B cell (primary cell): ENCODE results near the gene PLBD1. TPM values are rescaled to one million over a fixed set of nuclear protein-coding genes. Genes with fewer than 3 reads are reported as not detected.

Experiments
- ATAC-seq: fragments of 200-7000 bp; cut with Tn5 transposase; one replicate; pipeline ENCODE4 v1.10.0; 2021; ENCODE audit warnings: low read depth, mild to moderate bottlenecking, moderate number of reproducible peaks, moderate library complexity
- CTCF ChIA-PET: fragments of 350-600 bp; sonication (Branson Sonifier 250); formaldehyde crosslinking; loops from one replicate; lab custom pipeline; 2021; ENCODE audit warnings: antibody characterized with exemption, inconsistent platforms; lab: Charles Lee
- POLR2A ChIA-PET: fragments of 350-600 bp; sonication (Branson Sonifier 250); formaldehyde crosslinking; loops from one replicate; lab custom pipeline; 2021; ENCODE audit warnings: antibody characterized with exemption; lab: Charles Lee
- DNase-seq: peaks from one replicate; pipeline ENCODE4 v3.0.0; 2013
- H2AFZ ChIP-seq: 2 replicates; pipeline ENCODE4 v1.6.1; 2012; ENCODE audit warnings: mild to moderate bottlenecking, low read depth, low read length; ENCODE audit not compliant: insufficient read depth, poor library complexity, severe bottlenecking
- H3K27ac ChIP-seq, 2 donors: 1 replicate in 1 of 2; 2 replicates in 1 of 2; pipeline ENCODE4 v1.5.1; 2012 to 2013; ENCODE audit warnings: low read length in 2 of 2, mild to moderate bottlenecking in 2 of 2, moderate library complexity in 1 of 2
- H3K27me3 ChIP-seq, 4 experiments: fragments of 200-600 bp in 1 of 4; sonication (generic) in 1 of 4; replicated peaks in 1 of 4; 1 replicate in 2 of 4; 2 replicates in 2 of 4; pipeline versions ENCODE4 v1.6.1 to v1.7.0; 2013 to 2016; ENCODE audit warnings: low read length in 3 of 4, mild to moderate bottlenecking in 2 of 4, mixed read lengths in 1 of 4, moderate library complexity in 1 of 4; ENCODE audit not compliant: insufficient read depth in 4 of 4, control insufficient read depth in 3 of 4; ENCODE audit errors: control extremely low read depth in 1 of 4
- H3K36me3 ChIP-seq, 2 experiments: replicated peaks in 1 of 2; 1 replicate in 1 of 2; 2 replicates in 1 of 2; pipeline versions ENCODE4 v1.6.1 to v1.7.1; 2013; ENCODE audit warnings: low read length in 1 of 2; ENCODE audit not compliant: insufficient read depth in 2 of 2, control insufficient read depth in 1 of 2; ENCODE audit errors: control extremely low read depth in 1 of 2, extremely low read depth in 1 of 2
- H3K4me1 ChIP-seq, 2 donors: fragments of 200-600 bp in 1 of 2; sonication (generic) in 1 of 2; 1 replicate in 1 of 2; 2 replicates in 1 of 2; pipeline versions ENCODE4 v1.5.1 to v1.6.1; 2013 to 2017; ENCODE audit warnings: low read length in 2 of 2; ENCODE audit not compliant: control insufficient read depth in 2 of 2, insufficient read depth in 2 of 2
- H3K4me2 ChIP-seq: replicated peaks from 2 replicates; pipeline ENCODE3; 2012; ENCODE audit warnings: mild to moderate bottlenecking, low read depth, low read length; ENCODE audit not compliant: poor library complexity, severe bottlenecking
- H3K4me3 ChIP-seq, 5 experiments: fragments of 200-600 bp in 1 of 5; sonication (generic) in 1 of 5; 1 replicate in 3 of 5; 2 replicates in 2 of 5; pipeline versions ENCODE4 v1.5.1 to v1.7.0; 2011 to 2016; ENCODE audit warnings: low read length in 4 of 5, mild to moderate bottlenecking in 4 of 5, low read depth in 2 of 5, control low read depth in 1 of 5, moderate library complexity in 1 of 5; ENCODE audit not compliant: insufficient read depth in 1 of 5; ENCODE audit errors: control extremely low read depth in 1 of 5, extremely low read depth in 1 of 5
- H3K79me2 ChIP-seq: fragments of 200-600 bp; sonication (generic); one replicate; pipeline ENCODE4 v1.6.0; 2016; ENCODE audit warnings: low read length; ENCODE audit not compliant: control insufficient read depth, insufficient read depth
- H3K9ac ChIP-seq: fragments of 200-600 bp; sonication (generic); 2 replicates; pipeline ENCODE4 v1.6.1; 2017; ENCODE audit warnings: mild to moderate bottlenecking, low read length, moderate library complexity
- H3K9me3 ChIP-seq, 3 donors: one replicate each; pipeline versions ENCODE4 v1.6.1 to v1.7.1; 2013; ENCODE audit warnings: low read length in 2 of 3; ENCODE audit not compliant: control insufficient read depth in 2 of 3, insufficient read depth in 1 of 3; ENCODE audit errors: control extremely low read depth in 1 of 3
- H4K20me1 ChIP-seq: 2 replicates; pipeline ENCODE4 v1.6.0; 2012; ENCODE audit warnings: mild to moderate bottlenecking, low read length; ENCODE audit not compliant: insufficient read depth, control insufficient read depth, poor library complexity, severe bottlenecking
- H3K27ac Mint-ChIP-seq: one replicate; pipeline ENCODE4 v1.8.0; 2021; ENCODE audit warnings: mixed read lengths
- H3K27me3 Mint-ChIP-seq: one replicate; pipeline ENCODE4 v1.8.0; 2021; ENCODE audit warnings: mixed read lengths
- H3K4me1 Mint-ChIP-seq: one replicate; pipeline ENCODE4 v1.8.0; 2021; ENCODE audit warnings: mixed read lengths
- H3K4me3 Mint-ChIP-seq: one replicate; pipeline ENCODE4 v1.8.0; 2021; ENCODE audit warnings: mixed read lengths
- H3K9me3 Mint-ChIP-seq: one replicate; pipeline ENCODE4 v1.8.0; 2022; ENCODE audit warnings: mixed read lengths; ENCODE audit not compliant: insufficient read depth
- EZH2 ChIP-seq: IDR thresholded peaks from 2 replicates; pipeline ENCODE4 v1.6.1; 2012; ENCODE audit warnings: borderline replicate concordance, low read depth, mild to moderate bottlenecking, moderate library complexity, low read length; ENCODE audit not compliant: insufficient read depth, poor library complexity, severe bottlenecking
- WGBS: methylation state at CpG from one replicate; pipeline ENCODE4 v1.1.5; 2013; ENCODE audit warnings: missing lambda C conversion rate; ENCODE audit not compliant: insufficient coverage; 5-methylcytosine and 5-hydroxymethylcytosine counted together
- intact Hi-C: fragments of 100-400 bp; cut with micrococcal nuclease; formaldehyde crosslinking; loops from one replicate; pipeline ENCODE4 v1.10.0; 2022
- polyA plus RNA-seq: library from polyadenylated mRNA; depleted of rRNA; stranded (reverse); fragments of >200 nt; gene quantifications from 2 replicates; pipeline ENCODE4 v1.2.3, GENCODE V29; 2012
- total RNA-seq, 2 donors: library from RNA; stranded (reverse); fragments of 120-200 nt in 1 of 2; gene quantifications; 1 replicate in 1 of 2; 2 replicates in 1 of 2; pipeline versions ENCODE4 v1.2.3 to v1.2.4, GENCODE V29; 2013 to 2022
- TF ChIP-seq, protein P1 (sequence below): fragments of 200-600 bp; IDR thresholded peaks from one replicate; pipeline ENCODE4 v1.8.0; 2022; ENCODE audit warnings: antibody characterized with exemption, mild to moderate bottlenecking

PLBD1 gene
- total and polyA plus RNA-seq, 2 donors (not counting 1 experiment from before 2014, with no cell fraction given), result 1.1 to 1.6 TPM

DNA sequence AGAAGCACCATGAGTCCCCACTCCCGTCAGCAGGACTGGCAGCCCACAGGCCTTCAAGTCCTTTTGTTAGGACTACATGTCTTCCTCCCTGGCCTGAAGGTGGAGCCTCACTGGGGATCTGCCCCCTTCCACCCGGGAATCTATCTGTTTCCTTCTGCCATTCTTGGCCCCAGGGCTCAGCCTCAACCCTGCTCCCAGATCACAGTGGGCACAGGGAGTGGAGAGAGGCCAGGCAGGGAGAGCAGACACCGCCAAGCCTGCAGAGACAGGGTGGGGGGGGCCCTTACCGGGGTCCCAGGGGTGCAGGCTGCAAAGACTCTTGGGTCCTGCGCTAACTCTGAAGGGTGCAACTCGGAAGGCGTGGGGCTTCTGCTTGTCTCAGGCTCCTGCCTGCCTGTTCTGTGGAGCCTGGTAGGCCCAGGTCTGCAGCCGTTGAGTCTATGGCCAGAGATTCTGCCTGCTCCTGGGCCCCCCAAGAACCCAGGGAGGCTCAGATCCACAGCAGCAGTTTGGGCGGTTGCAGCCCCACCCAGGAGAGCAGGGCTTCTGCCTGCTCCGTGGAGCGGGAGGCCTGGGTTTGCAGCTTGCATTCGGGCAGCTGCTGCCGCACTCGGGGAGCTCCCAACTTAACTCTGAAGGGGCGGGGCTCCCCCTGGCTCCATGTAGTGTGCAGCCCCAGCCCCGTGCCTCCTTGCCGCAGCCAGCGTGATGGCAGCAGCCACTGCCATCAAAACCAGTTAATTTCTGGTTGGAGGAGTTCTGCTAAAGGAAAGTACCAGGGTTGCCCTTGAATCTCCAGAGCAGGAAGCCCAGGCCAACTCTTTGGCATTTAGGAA, 21.7 kb upstream of the PLBD1 start:
- Mint-ChIP-seq H3K4me1 (no peaks in the 10 kb centered on the region), H3K27me3 (no peaks in the 10 kb centered on the region), H3K9me3 (no peaks in the 10 kb centered on the region), H3K27ac (no peak overlapping the region), H3K4me3 (no peak overlapping the region)
- no peak overlapping the region for H3K27ac ChIP-seq
- DNase-seq (no peak), ATAC-seq (no peak)
- H3K27me3 ChIP-seq, result no peaks in the 10 kb centered on the region
- H3K9me3 ChIP-seq, result no peaks in the 10 kb centered on the region
- 96% methylated on average over 18 of the region's 18 CpGs for WGBS
- H3K36me3 ChIP-seq, result no peaks in the 10 kb centered on the region
- H3K4me3 ChIP-seq, result no peak overlapping the region
- CTCF ChIA-PET, result no interaction called here
- H3K4me1 ChIP-seq, result no peaks in the 10 kb centered on the region
- intact Hi-C loops, result no loop called here
- H4K20me1 ChIP-seq, result no peaks in the 10 kb centered on the region
- POLR2A ChIA-PET, result no interaction called here
- TF ChIP-seq, protein P1, sequence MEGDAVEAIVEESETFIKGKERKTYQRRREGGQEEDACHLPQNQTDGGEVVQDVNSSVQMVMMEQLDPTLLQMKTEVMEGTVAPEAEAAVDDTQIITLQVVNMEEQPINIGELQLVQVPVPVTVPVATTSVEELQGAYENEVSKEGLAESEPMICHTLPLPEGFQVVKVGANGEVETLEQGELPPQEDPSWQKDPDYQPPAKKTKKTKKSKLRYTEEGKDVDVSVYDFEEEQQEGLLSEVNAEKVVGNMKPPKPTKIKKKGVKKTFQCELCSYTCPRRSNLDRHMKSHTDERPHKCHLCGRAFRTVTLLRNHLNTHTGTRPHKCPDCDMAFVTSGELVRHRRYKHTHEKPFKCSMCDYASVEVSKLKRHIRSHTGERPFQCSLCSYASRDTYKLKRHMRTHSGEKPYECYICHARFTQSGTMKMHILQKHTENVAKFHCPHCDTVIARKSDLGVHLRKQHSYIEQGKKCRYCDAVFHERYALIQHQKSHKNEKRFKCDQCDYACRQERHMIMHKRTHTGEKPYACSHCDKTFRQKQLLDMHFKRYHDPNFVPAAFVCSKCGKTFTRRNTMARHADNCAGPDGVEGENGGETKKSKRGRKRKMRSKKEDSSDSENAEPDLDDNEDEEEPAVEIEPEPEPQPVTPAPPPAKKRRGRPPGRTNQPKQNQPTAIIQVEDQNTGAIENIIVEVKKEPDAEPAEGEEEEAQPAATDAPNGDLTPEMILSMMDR, result no peak
- no peak for TF ChIP-seq EZH2
- H3K9ac ChIP-seq, result no peak overlapping the region
- H3K79me2 ChIP-seq, result no peaks in the 10 kb centered on the region
- H3K4me2 ChIP-seq, result no peak overlapping the region
- H2AFZ ChIP-seq, result no peak overlapping the region

DNA sequence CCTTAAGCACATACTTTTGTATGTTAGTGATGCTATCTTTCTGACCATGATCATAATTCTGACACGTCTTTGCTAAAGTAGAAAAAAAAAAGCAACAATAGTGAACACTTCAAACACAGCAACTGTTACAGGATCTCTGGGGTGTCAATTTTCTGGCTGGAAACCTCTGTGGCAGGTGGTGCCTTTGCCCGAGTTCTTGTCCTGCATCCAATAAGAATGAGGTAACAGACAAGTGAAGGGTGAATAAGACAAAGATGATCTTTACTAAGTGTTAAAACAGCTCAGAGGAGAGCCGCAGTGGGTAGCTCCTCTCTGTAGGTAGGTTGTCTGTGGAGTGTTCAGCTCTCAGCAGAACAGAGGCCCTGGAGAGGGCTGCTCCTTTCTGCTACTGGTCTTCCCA, 20.9 kb upstream of the PLBD1 start:
- no peak for DNase-seq
- Histone ChIP-seq H3K4me1 (no peaks in the 10 kb centered on the region), H3K9me3 (no peaks in the 10 kb centered on the region), H3K4me2 (no peak overlapping the region), H3K4me3 (no peak overlapping the region), H3K27ac (no peak overlapping the region), H3K27me3 (no peaks in the 10 kb centered on the region), H4K20me1 (no peaks in the 10 kb centered on the region), H3K36me3 (no peaks in the 10 kb centered on the region), H3K79me2 (no peaks in the 10 kb centered on the region), H2AFZ (no peak overlapping the region), H3K9ac (no peak overlapping the region)
- no peak for ATAC-seq
- no peaks in the 10 kb centered on the region for H3K9me3 Mint-ChIP-seq
- no peaks in the 10 kb centered on the region for H3K27me3 Mint-ChIP-seq
- WGBS, result 80% methylated on average over 1 of the region's 3 CpGs
- POLR2A ChIA-PET, result no interaction called here
- TF ChIP-seq, protein P1, result no peak
- TF ChIP-seq EZH2, result no peak
- H3K4me1 Mint-ChIP-seq, result no peaks in the 10 kb centered on the region
- H3K27ac Mint-ChIP-seq, result no peak overlapping the region
- H3K4me3 Mint-ChIP-seq, result no peak overlapping the region
- intact Hi-C loops, result no loop called here
- CTCF ChIA-PET, result no interaction called here
